ENCODE measurements around the gene KLHL26.

The KLHL26 gene

GRCh38 chr19:18612051-18612771 is 24.6 kb upstream of the KLHL26 start:
- H3K4me3 ChIP-seq (ENCODE audit: low read depth, low read length) = no peak overlapping the region
- DNase-seq (ENCODE audit: low read depth) = no peak

GRCh38 chr19:18612772-18613588 is 23.8 kb upstream of the KLHL26 start, which contains the start of gene TMEM59L:
Gene TMEM59L, plus strand, starts transcription at chr19:18612870. Its CDS starts 89 bp downstream, at chr19:18612959.
- H3K4me3 ChIP-seq (ENCODE audit: low read depth, low read length) = no peak within 1 kb of the TSS
- TF ChIP-seq CTCF (IDR thresholded peaks at IDR 0.05; ENCODE audit: insufficient read depth, low read depth, low read length, missing control alignments) = no peak
- no peak for DNase-seq (ENCODE audit: low read depth)

More at GRCh38 chr19:18612051-18612771, 24.6 kb upstream of the KLHL26 start:
- TF ChIP-seq CTCF (IDR thresholded peaks at IDR 0.05; ENCODE audit: insufficient read depth, low read depth, low read length, missing control alignments) = no peak

- no peak for DNase-seq (ENCODE audit: low read depth)
- no peak for TF ChIP-seq CTCF (IDR thresholded peaks at IDR 0.05; ENCODE audit: insufficient read depth, low read depth, low read length, missing control alignments)
- no peak overlapping the region for H3K4me3 ChIP-seq (ENCODE audit: low read depth, low read length)
These were observed 23.1 kb upstream of the KLHL26 start for GRCh38 chr19:18613589-18614234.

GRCh38 chr19:18616023-18616422 is 20.8 kb upstream of the KLHL26 start:
- DNase-seq (ENCODE audit: low read depth) = no peak
- TF ChIP-seq CTCF (IDR thresholded peaks at IDR 0.05; ENCODE audit: insufficient read depth, low read depth, low read length, missing control alignments) = no peak
- no peak overlapping the region for H3K4me3 ChIP-seq (ENCODE audit: low read depth, low read length)

- H3K4me3 ChIP-seq (ENCODE audit: low read depth, low read length) = no peak overlapping the region
- no peak for DNase-seq (ENCODE audit: low read depth)
- no peak for TF ChIP-seq CTCF (IDR thresholded peaks at IDR 0.05; ENCODE audit: insufficient read depth, low read depth, low read length, missing control alignments)
These were observed 19.3 kb upstream of the KLHL26 start for GRCh38 chr19:18617562-18617961.

GRCh38 chr19:18618236-18618635 is 18.6 kb upstream of the KLHL26 start:
- no peak for DNase-seq (ENCODE audit: low read depth)
- no peak for TF ChIP-seq CTCF (IDR thresholded peaks at IDR 0.05; ENCODE audit: insufficient read depth, low read depth, low read length, missing control alignments)

More at GRCh38 chr19:18618236-18618635, 18.6 kb upstream of the KLHL26 start:
- H3K4me3 ChIP-seq (ENCODE audit: low read depth, low read length) = no peak overlapping the region
